Fibroblast of gingiva (primary cell): ENCODE results near the gene TAF1B.

Experiments used
- DNase-seq: peaks from one replicate; pipeline ENCODE4 v3.0.0-alpha.2; 2011; ENCODE audit warnings: low read depth

TAF1B gene

GRCh38 chr2:9941996-9942390 lies 98.7 kb downstream of the TAF1B start:
- DNase-seq: no peak

DNA sequence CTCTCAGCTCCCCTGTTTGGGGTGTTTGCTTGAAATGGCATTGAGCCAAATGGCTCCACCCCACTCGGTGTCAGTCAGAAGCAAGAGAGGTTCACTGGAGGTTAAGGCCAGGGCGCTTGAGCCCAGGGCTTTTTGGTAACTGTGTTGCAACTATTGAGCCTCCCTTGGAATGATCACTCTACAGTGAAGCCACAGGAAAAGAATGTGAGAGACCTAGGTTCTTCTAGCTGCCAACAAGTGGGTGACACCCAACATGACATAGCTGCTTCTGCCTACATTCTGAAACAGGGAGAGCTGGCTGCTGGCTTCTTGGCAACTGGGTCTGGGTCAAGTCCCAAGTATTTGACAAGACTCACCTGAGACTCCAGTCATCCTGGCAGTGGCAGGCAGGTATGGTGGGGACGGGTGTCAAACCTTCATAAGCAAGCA lies 101.1 kb downstream of the TAF1B start:
- DNase-seq: no peak

DNA sequence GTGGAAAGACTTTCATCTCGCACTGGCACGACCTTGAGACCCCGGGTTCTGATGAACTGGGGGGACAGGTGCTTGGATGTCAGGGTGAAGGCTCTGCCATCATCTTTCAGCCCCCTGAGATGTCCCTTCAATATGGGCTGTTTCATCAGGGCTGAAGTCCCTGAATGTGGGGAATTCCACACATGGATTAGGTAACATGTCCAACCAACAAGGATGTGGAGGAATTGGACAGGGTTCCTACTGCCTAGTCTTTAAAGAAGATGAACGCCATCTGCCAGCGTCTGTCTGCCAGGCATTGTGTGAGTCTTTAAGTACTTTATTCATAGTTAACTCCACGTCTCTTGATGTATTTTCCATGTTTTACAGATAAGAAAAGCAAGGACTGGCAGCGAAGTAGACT lies 102.3 kb downstream of the TAF1B start:
- no peak for DNase-seq

- no peak for DNase-seq
Observed at GRCh38 chr2:9946076-9946475, 102.8 kb downstream of the TAF1B start.

DNA sequence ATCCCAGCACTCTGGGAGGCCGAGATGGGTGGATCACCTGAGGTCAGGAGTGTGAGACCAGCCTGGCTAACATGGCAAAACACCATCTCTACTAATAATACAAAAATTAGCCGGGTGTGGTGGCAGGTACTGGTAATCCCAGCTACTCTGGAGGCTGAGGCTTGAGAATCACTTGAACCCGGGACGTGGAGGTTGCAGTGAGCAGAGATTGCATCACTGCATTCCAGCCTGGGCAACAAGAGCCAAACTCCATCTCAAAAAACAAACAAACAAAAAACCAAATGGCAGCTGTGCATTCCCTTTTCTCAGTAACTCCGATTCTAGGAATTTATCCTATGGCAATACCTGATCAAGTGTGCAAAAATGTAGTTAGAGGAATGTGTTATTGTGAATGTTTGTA lies 103.5 kb downstream of the TAF1B start:
- DNase-seq: no peak

DNA sequence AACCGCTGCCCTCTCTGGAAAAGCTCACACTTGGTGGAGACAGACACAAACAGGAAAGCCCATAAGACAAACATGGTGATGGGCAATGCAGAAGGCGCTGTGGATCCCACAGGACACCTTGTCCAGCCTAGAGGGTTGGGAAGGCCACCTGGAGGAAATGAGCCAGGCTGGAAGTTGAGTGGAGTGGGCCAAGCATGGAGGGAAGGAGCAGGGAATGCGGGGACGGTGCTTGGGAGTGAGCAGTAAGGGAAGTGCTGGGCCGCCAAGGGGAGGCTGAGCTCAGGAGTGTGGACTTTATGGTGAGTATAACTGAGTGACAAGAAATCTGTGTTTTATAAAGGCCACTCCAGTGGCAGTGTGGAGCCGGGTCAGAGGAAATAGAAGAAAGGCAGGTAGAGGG lies 105.4 kb downstream of the TAF1B start:
- no peak for DNase-seq

- DNase-seq: no peak
Observed at GRCh38 chr2:9949239-9949991, 106.1 kb downstream of the TAF1B start.

DNA sequence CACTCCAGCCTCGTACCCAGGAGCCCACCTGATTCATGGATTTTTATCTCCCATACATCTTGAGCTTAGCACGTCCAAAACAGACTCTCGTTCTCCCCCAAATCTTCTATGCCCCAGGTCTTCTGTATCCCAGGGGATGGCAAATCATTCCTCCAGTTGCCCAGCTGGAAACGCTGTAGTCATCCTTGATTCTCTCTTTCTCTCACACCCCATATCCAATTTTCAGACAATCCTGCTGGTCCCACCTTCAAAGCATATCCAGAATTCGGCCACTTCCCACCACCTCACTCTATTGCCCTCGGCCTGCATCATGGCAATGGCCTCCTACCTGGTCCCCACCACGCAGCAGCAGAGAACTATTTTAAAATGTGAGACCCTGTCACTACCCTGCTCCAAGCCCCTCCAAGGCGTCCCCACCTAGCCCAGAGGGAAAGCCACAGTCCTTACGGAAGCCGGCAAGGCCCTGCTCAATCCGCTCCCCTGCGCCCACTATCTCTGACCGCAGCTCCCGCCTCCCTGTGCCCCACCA lies 106.8 kb downstream of the TAF1B start:
- DNase-seq: no peak

GRCh38 chr2:9950521-9951271 lies 107.4 kb downstream of the TAF1B start:
- DNase-seq: no peak

DNA sequence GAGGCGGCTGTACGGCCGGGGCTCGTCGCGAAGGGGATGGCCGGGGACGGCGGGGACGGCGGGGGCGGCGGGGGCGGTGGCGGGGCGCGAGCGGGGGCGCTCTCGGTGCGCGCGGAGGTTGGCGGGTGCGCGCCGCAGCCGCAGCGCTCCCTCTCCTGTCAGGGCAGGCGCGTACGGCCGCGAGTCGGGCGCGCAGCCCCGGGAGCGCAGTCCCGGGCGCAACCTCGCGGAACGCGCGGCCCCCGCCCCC lies 107.9 kb downstream of the TAF1B start:
- no peak for DNase-seq

- peak; percentile 90 for DNase-seq
Observed at GRCh38 chr2:9951522-9952285, 108.4 kb downstream of the TAF1B start, which contains the start of gene GRHL1. GRHL1 (plus strand) TSS chr2:9951693; CDS start chr2:9951834, 141 bp downstream.

DNA sequence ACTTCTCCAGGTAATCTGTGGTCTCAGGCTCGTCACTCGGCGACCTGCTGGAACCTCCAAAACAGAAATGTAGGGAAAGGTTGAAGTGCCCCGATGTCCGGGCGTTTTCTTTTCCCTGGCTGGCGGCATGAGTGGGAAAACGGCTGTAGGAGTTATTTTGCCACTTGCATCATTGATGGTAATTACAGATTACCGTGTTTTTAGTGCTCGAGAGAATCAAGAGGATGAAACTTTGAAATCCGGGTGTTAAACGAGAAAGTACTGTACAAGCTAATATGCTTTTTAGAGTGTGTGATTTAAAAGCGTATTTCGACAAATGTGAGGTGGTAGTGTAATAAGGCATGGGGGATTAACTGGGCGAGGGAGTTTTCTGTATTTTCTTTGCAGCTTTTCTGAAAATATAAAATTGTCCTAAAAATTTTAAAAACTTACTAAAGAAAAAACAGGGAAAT lies 109.0 kb downstream of the TAF1B start:
- DNase-seq: no peak

- DNase-seq: no peak
Observed at GRCh38 chr2:9952856-9953503, 109.7 kb downstream of the TAF1B start.

DNA sequence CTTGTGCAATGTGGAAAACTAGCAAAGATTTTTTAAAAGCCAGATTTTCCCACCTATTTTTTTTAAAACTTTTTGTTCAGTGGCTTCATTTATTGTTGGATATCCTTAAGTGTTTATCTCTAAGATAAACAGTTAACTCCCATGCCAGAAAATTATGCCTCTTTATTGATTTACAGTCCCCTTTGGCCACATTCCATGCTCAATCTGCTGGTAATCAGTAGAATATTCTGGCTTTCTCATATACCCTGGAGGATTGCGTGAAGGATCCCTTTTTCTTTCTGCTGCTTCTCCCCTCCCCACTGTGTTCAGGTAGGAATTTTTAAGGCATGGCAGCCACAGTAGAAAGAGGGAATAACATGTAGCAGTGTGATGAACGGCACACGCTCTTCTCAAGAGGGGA lies 110.9 kb downstream of the TAF1B start:
- DNase-seq: no peak

- no peak for DNase-seq
Observed at GRCh38 chr2:9958057-9958456, 114.8 kb downstream of the TAF1B start.

- DNase-seq: no peak
Observed at GRCh38 chr2:9959262-9959661, 116.0 kb downstream of the TAF1B start.

- no peak for DNase-seq
Observed at GRCh38 chr2:9961013-9961412, 117.7 kb downstream of the TAF1B start.

- DNase-seq: no peak
Observed at GRCh38 chr2:9964334-9964980, 121.2 kb downstream of the TAF1B start.

DNA sequence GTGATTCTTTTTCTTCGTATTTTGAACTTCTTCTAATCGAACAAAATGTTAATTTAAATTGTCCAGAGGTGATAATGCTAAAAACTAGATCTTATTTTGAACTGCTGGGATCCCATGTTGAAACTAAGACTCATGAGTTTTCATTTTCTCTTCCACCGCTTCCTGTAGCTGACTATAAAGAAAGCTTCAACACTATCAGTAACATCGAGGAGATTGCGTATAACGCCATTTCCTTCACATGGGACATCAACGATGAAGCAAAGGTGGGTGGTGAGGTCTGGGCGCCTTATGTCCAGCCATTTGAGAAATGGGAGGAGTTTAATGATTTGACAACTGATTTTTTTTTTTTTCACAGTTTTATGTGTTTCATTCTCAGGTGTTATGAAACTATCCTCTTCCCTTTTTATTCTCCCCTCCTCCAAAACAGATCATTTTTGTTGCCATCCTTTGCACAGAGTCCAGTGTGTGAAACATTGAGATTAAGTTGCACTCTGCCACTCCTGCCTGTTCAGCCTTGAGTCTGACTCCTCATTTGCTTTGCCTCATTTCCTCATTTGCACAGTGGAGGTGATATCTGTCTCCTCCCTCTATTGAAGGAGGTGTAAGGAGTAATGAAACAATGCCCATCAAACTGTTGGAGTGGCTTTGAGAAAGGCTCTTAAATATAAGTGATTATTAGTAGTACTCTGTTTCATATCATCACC lies 122.0 kb downstream of the TAF1B start:
- DNase-seq: no peak

GRCh38 chr2:9966491-9967022 lies 123.3 kb downstream of the TAF1B start:
- DNase-seq: no peak
